Raji (cell line): ENCODE data around the gene SLC25A1.

ENCODE experiments used
- POLR2A ChIP-seq: IDR thresholded peaks from 2 replicates; pipeline ENCODE4 v1.6.1; 2011; ENCODE audit warnings: low read depth, low read length, control low read depth; ENCODE audit not compliant: insufficient read depth

Gene SLC25A1

DNA sequence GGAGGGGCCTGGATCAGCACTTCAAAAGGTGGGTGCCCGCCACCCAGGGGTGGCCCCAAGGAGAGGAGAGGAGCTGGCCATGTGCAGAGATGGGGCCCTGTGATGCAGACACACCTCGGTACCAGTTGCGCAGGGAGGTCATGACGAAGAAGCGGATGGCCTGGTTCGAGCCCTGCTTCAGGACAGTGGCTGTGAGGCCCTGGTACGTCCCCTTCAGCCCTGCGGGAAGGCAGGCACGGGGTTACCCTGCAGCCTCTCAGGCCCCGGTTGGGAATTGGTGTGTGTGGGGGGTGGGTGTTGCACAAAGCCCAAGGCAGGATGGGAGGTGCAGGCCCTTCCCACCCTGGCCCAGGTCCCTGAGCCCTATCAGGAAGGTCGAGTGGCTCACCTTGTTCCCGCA, 1.8 kb downstream of the SLC25A1 start:
- no peak for TF ChIP-seq POLR2A

DNA sequence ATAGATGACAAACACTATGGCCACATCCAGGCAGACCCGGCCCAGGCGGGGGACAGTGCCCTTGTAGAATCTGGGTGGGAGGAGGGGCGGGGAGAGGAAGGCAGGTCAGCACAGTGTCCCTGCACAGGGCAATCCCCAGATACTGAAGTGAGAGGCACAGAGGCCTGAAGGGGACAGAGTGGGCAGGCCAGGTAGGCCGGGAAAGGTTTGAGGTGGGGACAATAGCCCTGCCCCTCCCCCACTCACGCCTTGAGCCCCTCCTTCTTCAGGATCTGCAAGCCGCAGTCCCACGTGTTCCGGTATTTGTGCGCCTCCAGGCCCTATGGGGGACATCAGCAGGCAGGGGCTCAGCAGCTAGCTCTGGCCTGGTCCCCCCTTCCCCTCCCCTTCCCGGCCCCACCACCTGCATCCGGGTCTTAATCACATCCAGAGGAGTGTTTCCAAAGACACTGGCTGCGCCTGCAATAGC, 2.3 kb downstream of the SLC25A1 start:
- TF ChIP-seq POLR2A: peak; percentile 42

DNA sequence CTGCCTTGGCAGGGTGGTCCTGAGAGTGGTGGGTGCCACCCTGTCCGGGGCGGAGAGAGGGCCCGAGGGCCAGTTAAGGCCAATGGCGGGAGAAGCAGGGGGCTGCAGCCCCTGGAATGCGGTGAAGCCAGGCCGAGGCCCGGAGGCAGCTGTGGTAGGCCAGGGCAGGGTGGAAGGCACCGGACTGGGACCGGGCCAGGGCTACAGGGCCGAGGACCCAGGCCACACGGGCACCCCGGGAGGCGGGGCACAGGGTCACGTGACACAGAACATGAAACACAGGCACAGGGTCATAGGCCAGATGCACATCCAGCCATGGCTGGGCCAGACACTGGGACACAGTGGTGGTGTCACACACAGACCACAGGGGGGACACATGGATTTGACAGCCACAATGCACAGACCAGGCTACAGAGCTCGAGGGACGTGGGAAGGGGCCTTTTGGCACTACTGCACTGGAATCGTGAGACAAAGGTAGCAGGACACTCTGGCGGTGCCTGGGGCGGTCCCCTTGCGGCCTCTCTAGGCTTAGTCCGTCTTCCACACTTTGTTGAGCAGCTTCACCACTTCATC, 2.8 kb downstream of the SLC25A1 start:
- TF ChIP-seq POLR2A: peak; percentile 27; the same call in 1 of the 2 replicates

DNA sequence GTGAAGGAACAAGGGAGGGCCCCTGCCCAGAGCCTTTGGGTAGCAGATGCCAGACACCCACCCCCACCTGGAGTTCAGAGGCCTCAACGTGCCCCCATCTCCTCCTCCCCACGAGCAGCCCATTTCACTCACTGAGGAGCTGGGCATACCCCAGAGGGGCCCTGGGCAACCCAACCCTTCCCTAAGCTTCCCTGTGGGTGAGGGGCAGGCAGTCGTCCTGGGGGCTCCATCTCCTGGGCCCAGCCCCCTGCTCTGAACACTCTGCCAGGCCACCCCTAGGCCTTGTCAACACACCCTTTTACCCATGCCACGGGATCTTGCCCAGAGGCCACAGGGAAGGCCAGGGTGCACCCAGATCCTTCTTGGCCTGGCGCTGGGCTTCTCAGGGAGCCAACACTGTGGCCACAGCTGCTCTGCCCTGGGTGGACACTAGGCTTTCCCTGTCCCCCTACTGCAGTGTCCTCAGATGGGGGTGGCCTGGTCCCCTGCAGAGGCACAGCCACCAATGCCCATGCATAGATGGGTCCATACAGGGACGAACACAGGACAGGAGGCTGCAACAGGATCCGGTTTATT, 3.4 kb downstream of the SLC25A1 start:
- no peak for TF ChIP-seq POLR2A

DNA sequence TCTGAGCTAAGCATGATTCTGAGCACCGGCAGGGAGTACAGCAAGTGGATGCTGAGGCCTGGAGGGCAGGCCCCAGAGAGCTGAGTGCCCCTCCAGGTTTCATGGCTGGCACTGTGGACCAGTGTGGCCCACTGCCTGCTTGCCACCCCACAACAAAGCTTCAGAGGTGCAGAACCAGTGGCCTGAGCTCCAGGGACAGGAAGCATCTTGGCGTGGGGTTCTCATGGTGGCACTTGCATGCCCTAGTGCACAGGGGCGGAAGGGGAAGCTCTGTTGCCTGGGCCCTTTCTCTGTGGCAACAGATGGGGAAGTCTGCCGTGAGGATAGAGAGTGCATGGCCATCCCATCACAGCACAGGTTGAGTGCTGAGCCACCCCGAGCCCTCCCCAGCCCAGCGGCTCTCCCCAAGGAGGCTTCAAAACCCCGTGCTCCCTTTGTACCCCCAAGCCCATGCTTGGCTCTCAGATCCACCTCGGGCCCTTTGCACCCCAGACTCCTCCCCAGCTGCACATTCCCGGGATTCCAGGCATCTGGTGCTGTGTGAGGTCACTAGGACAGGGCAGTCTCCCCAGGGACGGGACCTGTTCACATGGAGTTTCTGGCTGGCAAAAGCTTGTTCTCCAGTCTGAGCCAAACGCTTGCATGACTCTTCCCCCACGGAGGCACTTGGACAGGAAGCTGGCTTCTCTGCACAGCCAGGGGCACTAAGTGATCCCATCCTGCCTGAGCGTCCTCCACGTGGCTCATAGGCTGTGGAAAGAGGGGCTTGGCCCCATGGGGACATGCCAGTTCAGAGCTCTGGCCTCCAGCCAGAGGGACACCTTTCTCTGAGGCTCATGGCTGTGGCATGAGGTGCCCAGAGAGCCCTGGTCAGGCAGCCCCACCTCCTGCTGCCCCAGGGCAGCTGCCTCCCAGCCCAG, 4.2 kb downstream of the SLC25A1 start:
- TF ChIP-seq POLR2A: peak; percentile 43

DNA sequence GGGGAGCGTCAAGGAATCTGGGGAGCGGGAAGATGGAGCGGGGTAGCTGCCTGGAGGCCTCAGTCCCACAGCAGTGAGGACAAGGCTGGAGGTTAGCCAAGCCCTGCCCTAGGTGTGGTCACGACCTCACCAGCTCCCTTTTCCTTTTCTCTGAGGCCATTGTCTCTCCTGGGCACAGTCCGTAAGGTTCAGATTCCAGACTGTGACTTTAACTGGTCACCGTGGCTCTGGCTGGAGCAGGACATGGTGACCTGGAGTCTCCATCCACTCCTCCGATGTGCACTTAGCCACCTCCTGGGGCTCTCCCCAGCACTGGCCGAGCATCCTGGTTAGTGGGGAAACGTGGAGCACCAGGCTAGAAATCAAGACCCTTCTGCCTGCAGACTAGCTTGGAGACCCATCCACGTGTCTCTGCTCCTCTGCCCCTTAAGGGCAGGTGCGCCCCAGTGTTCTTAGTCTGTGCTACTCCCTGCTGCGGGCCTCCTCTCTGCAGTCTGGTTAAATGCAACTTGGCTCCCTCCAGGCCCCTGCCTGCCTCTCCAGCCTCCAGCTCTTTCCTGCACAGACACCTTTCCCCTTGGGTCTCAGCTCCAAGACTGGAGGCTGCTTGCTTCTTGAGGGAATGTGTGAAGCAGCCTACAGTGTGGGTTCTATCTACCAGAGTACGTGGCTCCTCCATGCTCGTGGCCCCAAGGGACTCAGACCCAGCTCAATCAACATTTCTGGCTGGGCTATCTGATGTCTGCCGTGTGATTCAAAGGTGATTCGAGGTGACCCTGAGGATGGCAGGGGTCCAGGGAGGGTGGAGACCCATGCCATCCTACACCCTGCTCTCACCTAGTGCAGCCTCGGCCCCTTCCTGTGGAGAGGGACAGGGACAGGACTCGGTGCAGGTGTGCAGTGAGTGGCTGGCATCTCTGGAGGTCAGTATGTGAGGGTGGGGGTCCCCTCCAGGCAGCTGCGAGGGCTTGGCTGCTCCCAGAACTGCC, 5.2 kb downstream of the SLC25A1 start:
- no peak for TF ChIP-seq POLR2A

DNA sequence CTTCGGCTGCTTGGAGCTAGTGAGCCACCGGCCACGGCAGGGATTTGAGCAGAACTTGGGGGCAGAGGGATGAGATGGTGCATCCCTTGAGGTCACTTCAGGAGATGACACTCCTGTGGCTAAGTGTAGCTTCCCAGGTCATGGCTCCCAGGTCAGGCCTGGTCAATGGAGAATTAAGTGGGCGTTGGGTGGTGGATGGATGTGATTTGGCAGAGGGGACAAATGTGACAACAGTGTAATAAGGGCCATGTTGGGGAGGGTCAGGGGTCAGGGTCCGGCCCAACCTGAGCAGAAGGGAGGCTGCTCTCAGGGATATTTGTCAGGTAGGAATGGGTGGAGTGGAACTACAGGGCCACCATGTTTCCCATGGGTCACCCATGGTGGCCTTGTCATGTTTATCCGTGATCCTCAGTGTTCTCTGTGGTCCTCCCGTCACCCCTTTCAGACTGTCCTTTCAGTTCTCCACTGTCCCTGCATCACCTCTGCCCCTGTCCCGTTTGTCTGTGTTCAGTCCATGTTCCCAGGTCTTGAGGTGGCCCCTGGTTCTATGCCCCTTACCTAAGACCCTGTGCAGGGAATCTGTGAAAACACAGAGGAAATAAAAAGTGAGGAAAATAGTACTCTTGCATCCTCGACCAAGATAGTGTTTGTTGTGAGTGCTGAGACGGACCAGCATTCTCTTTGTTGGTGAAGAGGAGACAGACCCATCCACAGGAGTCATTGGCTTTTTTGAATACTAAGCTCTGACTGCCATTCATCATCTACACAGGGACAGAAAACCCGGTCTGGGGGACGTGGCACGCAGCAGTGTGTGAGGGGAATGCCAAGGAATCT, 6.1 kb downstream of the SLC25A1 start:
- no peak; the same call in 1 of the 2 replicates for TF ChIP-seq POLR2A

DNA sequence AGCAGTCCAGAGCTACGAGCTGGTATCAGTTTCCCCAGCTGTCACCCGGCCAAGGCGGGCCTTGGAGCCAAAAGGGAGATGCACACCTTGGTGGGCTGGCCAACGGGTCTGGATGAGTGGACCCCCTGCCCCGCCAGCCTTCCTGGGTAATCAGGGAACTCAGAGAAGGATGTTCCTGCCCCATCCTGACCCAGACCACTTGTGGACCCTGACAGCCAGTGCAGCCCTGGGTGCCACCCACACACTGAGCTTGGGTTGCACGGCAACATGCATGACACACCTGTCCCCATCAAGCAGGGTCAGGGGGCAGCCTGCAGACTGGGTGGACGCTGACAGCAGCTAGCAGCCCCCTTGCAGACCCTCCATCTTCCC, 8.6 kb downstream of the SLC25A1 start:
- TF ChIP-seq POLR2A: peak; percentile 5; the same call in 1 of the 2 replicates

DNA sequence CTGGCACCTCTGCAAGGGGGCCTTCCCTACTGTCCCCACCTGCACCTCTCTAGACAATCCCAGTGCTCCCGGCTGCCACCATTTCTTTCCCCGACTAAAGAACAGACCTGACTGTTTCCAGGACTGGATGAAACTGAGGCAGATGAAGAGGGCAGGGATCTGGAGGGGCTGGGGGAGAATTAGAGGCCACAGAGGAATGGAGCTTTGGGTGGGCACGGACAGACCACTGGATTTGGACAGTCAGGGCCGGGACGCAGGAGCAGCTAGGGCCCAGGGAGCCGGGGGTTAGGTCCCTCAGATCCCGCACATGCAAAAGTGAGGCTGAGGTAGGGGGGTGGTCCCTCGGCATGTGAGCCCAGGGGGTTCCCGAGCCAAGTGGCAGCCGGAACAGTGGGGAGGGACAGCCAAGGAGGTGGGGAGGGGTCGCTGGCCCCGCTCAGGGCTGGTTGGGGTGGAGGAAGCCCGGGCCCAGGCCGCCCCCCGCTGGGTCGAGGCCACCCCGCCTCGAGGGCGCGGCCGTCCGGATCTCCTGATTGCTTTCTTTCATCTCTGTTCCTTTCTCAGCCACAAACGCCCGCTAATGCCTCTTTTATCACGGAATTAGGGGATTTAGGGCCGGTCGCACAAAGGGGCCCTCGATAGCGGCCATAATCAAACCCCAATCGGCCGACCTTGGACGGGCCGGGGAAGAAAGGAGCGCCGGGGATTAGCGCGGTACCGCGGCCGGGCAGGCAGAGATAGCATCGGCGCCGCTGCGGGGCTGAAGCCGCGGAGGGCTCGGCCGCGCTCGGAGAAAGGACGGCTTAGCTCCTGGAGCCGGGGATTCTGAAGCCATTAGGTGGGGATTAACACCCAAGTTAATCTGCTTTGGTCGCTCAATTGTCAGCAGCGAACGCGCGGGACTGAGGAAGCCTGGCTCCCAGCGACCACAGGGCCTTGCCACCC, 9.3 kb downstream of the SLC25A1 start:
- TF ChIP-seq POLR2A: no peak; the same call in 1 of the 2 replicates

DNA sequence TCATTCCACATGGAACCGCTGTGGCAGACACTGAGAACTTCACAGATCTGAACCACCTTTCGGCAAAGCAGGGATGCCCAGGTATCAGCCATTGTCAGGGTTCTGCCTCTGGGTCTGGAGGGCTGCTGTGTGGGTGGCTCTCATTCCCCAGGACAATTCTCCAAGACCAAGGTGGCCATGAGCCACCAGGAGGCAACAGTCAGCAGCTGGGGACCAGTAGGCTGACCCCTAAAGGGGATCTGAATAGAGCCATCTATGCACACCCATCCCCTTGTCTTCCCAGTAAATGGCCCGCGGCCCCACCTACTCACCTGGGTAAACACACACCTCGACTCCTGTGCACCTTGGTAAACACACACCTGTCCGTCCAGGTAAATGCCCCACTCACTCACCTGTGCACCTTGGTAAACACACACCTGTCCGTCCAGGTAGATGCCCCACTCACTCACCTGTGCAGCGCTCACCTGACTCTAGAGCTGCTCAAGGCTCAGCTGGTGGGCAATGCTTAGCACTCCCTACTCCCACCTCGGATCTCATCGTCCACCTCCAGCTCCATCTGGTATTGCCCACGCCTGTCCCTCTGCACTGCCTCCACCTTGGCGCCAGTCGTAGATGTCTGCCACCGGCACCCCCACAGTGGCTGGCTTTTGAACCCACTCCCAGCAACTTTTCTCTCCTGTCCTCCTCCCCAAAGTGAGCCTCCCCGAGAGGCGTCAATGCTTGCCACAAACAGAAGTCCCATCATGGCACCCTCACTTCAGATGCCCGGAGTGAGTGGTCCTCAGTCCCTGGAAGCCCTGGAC, 10.2 kb downstream of the SLC25A1 start:
- TF ChIP-seq POLR2A: no peak

DNA sequence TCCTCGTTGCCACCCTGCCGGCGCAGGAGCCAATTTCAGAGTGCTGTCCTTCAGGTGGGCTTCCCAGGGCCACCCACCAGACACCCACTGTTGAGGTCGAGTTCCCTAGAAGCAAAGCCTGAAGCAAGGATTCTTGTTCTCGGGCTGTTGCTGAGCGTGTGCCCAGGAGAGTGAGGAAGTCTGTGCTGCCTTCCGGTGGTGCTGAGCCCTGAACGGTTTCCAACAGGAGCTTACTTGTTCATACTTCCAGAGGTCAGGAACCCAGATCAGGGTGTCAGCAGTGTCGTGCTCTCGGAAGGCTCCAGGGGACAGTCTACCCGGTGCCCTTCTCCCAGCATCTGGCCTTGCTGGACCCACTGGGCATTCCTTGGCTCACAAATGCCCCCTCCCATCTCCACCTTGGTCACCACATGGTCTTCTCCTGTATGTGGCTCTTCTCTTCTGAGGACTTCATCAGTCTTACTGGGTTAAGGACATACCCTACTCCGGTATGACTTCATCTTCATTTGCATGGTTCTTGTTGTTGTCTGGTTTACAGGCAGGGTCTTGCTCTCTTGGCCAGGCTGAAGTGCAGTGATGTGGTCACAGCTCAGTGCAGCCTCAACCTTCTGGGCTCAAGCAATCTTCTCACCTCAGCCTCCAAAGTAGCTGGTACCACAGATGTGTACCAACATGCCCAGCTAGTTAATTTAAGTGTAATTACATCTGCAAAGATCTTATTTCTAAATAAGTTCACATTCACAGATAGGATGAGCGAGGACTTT, 11.2 kb downstream of the SLC25A1 start:
- TF ChIP-seq POLR2A: no peak
